GM23338 (cell line): ENCODE results near the gene WDCP. TPM values are rescaled to one million over a fixed set of nuclear protein-coding genes. Genes with fewer than 3 reads are reported as not detected.

Experiments
- ATAC-seq: fragments of 200-7000 bp; cut with Tn5 transposase; 3 replicates; pipeline ENCODE4 v1.9.1; 2020
- DNase-seq: peaks from one replicate; pipeline ENCODE4 v3.0.0-alpha.2; 2015; ENCODE audit warnings: low spot score
- H2AFZ ChIP-seq: fragments of 200-600 bp; sonication (generic); 2 replicates; pipeline ENCODE4 v1.8.0; 2016; ENCODE audit warnings: antibody characterized with exemption, mild to moderate bottlenecking, moderate library complexity
- H3F3A ChIP-seq: fragments of 200-600 bp; sonication (generic); replicated peaks from 2 replicates; pipeline ENCODE4 v1.8.0; 2017; ENCODE audit warnings: antibody characterized with exemption, mixed run types, low read depth
- H3K27ac ChIP-seq: fragments of 200-600 bp; sonication (generic); 2 replicates; pipeline ENCODE4 v1.6.1; 2016; ENCODE audit warnings: low read depth
- H3K27me3 ChIP-seq: fragments of 200-600 bp; sonication (generic); 2 replicates; pipeline ENCODE4 v1.8.0; 2016; ENCODE audit warnings: mild to moderate bottlenecking, mixed run types, moderate library complexity; ENCODE audit not compliant: insufficient read depth
- H3K36me3 ChIP-seq: fragments of 200-600 bp; sonication (generic); 2 replicates; pipeline ENCODE4 v1.8.0; 2016; ENCODE audit warnings: mild to moderate bottlenecking; ENCODE audit not compliant: insufficient read depth
- H3K4me1 ChIP-seq: fragments of 200-600 bp; sonication (generic); 2 replicates; pipeline ENCODE4 v1.8.0; 2016; ENCODE audit warnings: mild to moderate bottlenecking, moderate library complexity; ENCODE audit not compliant: insufficient read depth
- H3K4me2 ChIP-seq: fragments of 200-600 bp; sonication (generic); 2 replicates; pipeline ENCODE4 v1.7.1; 2017; ENCODE audit warnings: mixed run types
- H3K4me3 ChIP-seq: fragments of 200-600 bp; sonication (generic); 2 replicates; pipeline ENCODE4 v1.6.1; 2016; ENCODE audit warnings: mixed run types
- H3K79me2 ChIP-seq: fragments of 200-600 bp; sonication (generic); replicated peaks from 2 replicates; pipeline ENCODE4 v1.8.0; 2017; ENCODE audit warnings: mild to moderate bottlenecking; ENCODE audit not compliant: insufficient read depth
- H3K9me2 ChIP-seq: fragments of 200-600 bp; sonication (generic); 2 replicates; pipeline ENCODE4 v1.8.0; 2017; ENCODE audit not compliant: insufficient read depth
- H4K20me1 ChIP-seq: fragments of 200-600 bp; sonication (generic); replicated peaks from 2 replicates; pipeline ENCODE4 v1.8.0; 2017; ENCODE audit warnings: mild to moderate bottlenecking; ENCODE audit not compliant: insufficient read depth
- H3K27ac Mint-ChIP-seq: 2 replicates; pipeline ENCODE4 v1.8.0; 2020; ENCODE audit warnings: inconsistent platforms, mild to moderate bottlenecking, moderate library complexity, mixed read lengths
- H3K27me3 Mint-ChIP-seq: 3 replicates; pipeline ENCODE4 v1.8.0; 2022; ENCODE audit warnings: low read depth, mild to moderate bottlenecking, moderate library complexity, mixed read lengths, inconsistent platforms; ENCODE audit not compliant: insufficient read depth, poor library complexity
- H3K36me3 Mint-ChIP-seq: 3 replicates; pipeline ENCODE4 v1.8.0; 2021; ENCODE audit warnings: low read depth, mild to moderate bottlenecking, inconsistent platforms, moderate library complexity, mixed read lengths
- H3K4me1 Mint-ChIP-seq: 3 replicates; pipeline ENCODE4 v1.8.0; 2020; ENCODE audit warnings: mild to moderate bottlenecking, inconsistent platforms, mixed read lengths
- H3K4me3 Mint-ChIP-seq: 3 replicates; pipeline ENCODE4 v1.8.0; 2021; ENCODE audit warnings: moderate library complexity, mild to moderate bottlenecking, inconsistent platforms, mixed read lengths
- H3K9me3 Mint-ChIP-seq: 3 replicates; pipeline ENCODE4 v1.8.0; 2020; ENCODE audit warnings: moderate library complexity, mild to moderate bottlenecking, inconsistent platforms, mixed read lengths
- CREB1 ChIP-seq: fragments of 250-450 bp; sonication (Bioruptor Pico); IDR thresholded peaks from 2 replicates; pipeline ENCODE4 v1.5.0; 2020; ENCODE audit warnings: low read depth, mild to moderate bottlenecking, moderate library complexity
- EZH2 ChIP-seq: fragments of 200-600 bp; sonication (generic); IDR thresholded peaks from one replicate; pipeline ENCODE4 v1.8.0; 2017; ENCODE audit warnings: antibody characterized with exemption, mild to moderate bottlenecking, low read depth; ENCODE audit not compliant: unreplicated experiment
- EZH2phosphoT487 ChIP-seq: fragments of 200-600 bp; sonication (generic); IDR thresholded peaks from one replicate; pipeline ENCODE4 v1.8.1; 2018; ENCODE audit warnings: antibody characterized with exemption; ENCODE audit not compliant: unreplicated experiment
- JUNB ChIP-seq: IDR thresholded peaks from one replicate; pipeline ENCODE4 v1.6.1; 2016; ENCODE audit warnings: antibody characterized with exemption; ENCODE audit not compliant: unreplicated experiment
- NANOG ChIP-seq: IDR thresholded peaks from 2 replicates; pipeline ENCODE4 v1.6.1; 2016; ENCODE audit warnings: antibody characterized with exemption, borderline replicate concordance
- POLR2AphosphoS5 ChIP-seq: IDR thresholded peaks from 2 replicates; pipeline ENCODE4 v1.6.1; 2016; ENCODE audit warnings: antibody characterized with exemption, low read depth
- STAT1 ChIP-seq: IDR thresholded peaks from one replicate; pipeline ENCODE4 v1.6.1; 2016; ENCODE audit warnings: antibody characterized with exemption; ENCODE audit not compliant: unreplicated experiment
- ZNF114 ChIP-seq: fragments of 250-450 bp; sonication (Bioruptor Pico); IDR thresholded peaks from 2 replicates; pipeline ENCODE4 v1.5.0; 2020; ENCODE audit warnings: mild to moderate bottlenecking, moderate library complexity
- ZNF331 ChIP-seq: fragments of 250-450 bp; sonication (Bioruptor Pico); IDR thresholded peaks from 2 replicates; pipeline ENCODE4 v1.5.0; 2020; ENCODE audit warnings: low read depth, mild to moderate bottlenecking, moderate library complexity
- ZNF462 ChIP-seq: fragments of 250-450 bp; sonication (Bioruptor Pico); IDR thresholded peaks from 2 replicates; pipeline ENCODE4 v1.5.0; 2020; ENCODE audit warnings: mild to moderate bottlenecking, moderate library complexity
- polyA plus RNA-seq: library from polyadenylated mRNA; unstranded; fragments of >200 nt; fragmentation: Nextera tagmentation; extraction: Ambion mirVana; gene quantifications from 2 replicates; pipeline ENCODE4 v1.2.1, GENCODE V29; 2016
- total RNA-seq: library from RNA; depleted of rRNA; stranded (reverse); fragments of >200 nt; shearing (Covaris generic); gene quantifications from 2 replicates; pipeline ENCODE4 v1.2.3, GENCODE V29; 2014
- TF ChIP-seq, protein P1 (sequence below): IDR thresholded peaks from 2 replicates; pipeline ENCODE4 v1.6.1; 2016; ENCODE audit warnings: antibody characterized with exemption
- TF ChIP-seq, protein P2 (sequence below): IDR thresholded peaks from one replicate; pipeline ENCODE4 v1.6.1; 2018; ENCODE audit warnings: antibody characterized with exemption; ENCODE audit not compliant: unreplicated experiment
- TF ChIP-seq, protein P3 (sequence below), 2 experiments: fragments of 200-600 bp in 1 of 2; sonication (generic) in 1 of 2; conservative IDR thresholded peaks; 2 replicates each; pipeline versions ENCODE4 v1.5.1 to v1.6.1; 2016 to 2017; ENCODE audit warnings: antibody characterized with exemption in 2 of 2, low read depth in 2 of 2, mild to moderate bottlenecking in 2 of 2, moderate library complexity in 1 of 2

WDCP gene
- total and polyA plus RNA-seq, 2 experiments from 2014 or later, result 10.5 to 28.6 TPM

DNA sequence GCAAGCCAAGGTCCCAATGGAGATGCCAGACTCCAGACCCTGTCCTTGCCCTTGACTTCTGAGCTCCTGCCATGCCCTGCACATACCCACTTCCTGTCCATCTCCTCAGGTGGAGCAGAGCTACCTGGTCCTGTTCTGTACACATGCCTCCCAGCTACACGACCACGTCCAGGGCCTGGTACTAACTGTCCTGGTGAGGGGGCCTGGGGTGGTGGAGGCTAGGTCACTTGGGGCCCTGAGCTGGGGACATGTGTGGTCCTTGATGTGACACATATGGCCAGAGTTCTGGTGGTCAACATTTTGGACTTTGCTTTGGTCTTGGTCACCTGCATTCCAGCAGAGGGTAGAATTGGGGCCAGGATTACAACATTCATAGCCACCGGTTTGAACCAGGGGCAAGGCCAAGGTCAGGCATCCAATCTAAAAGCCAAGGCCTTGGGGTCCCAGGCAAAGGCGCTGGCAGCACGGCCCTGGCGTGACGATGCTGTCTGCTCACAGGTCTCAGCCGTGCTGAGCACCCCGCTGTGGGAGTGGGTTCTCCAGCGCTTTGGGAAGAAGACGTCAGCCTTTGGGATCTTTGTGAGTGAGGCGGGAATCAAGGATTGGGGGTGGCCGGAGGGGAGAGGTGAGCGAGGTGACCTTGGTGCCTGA, 24.7 kb downstream of the WDCP start:
- Histone ChIP-seq H3K9me2 (no peaks in the 10 kb centered on the region), H3F3A (0 out of 2 replicates have a peak, but pooled peaks cover under 1% of the 10 kb centered on the region), H3K27me3 (no peaks in the 10 kb centered on the region), H3K36me3 (no peaks in the 10 kb centered on the region), H3K79me2 (peaks cover 6% of the 10 kb centered on the region; the same call in 1 of the 2 replicates), H3K4me1 (peaks cover 39% of the 10 kb centered on the region), H3K4me3 (no peak overlapping the region), H2AFZ (no peak overlapping the region), H4K20me1 (no peaks in the 10 kb centered on the region), H3K4me2 (no peak overlapping the region), H3K27ac (no peak overlapping the region)
- peaks cover 39% of the 10 kb centered on the region for H3K36me3 Mint-ChIP-seq
- H3K27ac Mint-ChIP-seq, result no peak overlapping the region
- ATAC-seq, result no peak
- DNase-seq, result no peak
- TF ChIP-seq ZNF114 (CRISPR knock-in tag) (no peak), JUNB (no peak), CREB1 (no peak), NANOG (no peak), POLR2AphosphoS5 (no peak), ZNF331 (CRISPR knock-in tag) (no peak), EZH2 (no peak), STAT1 (no peak), ZNF462 (CRISPR knock-in tag) (no peak), EZH2phosphoT487 (no peak)
- TF ChIP-seq, protein P1, sequence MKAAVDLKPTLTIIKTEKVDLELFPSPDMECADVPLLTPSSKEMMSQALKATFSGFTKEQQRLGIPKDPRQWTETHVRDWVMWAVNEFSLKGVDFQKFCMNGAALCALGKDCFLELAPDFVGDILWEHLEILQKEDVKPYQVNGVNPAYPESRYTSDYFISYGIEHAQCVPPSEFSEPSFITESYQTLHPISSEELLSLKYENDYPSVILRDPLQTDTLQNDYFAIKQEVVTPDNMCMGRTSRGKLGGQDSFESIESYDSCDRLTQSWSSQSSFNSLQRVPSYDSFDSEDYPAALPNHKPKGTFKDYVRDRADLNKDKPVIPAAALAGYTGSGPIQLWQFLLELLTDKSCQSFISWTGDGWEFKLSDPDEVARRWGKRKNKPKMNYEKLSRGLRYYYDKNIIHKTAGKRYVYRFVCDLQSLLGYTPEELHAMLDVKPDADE, result no peak
- TF ChIP-seq, protein P2, sequence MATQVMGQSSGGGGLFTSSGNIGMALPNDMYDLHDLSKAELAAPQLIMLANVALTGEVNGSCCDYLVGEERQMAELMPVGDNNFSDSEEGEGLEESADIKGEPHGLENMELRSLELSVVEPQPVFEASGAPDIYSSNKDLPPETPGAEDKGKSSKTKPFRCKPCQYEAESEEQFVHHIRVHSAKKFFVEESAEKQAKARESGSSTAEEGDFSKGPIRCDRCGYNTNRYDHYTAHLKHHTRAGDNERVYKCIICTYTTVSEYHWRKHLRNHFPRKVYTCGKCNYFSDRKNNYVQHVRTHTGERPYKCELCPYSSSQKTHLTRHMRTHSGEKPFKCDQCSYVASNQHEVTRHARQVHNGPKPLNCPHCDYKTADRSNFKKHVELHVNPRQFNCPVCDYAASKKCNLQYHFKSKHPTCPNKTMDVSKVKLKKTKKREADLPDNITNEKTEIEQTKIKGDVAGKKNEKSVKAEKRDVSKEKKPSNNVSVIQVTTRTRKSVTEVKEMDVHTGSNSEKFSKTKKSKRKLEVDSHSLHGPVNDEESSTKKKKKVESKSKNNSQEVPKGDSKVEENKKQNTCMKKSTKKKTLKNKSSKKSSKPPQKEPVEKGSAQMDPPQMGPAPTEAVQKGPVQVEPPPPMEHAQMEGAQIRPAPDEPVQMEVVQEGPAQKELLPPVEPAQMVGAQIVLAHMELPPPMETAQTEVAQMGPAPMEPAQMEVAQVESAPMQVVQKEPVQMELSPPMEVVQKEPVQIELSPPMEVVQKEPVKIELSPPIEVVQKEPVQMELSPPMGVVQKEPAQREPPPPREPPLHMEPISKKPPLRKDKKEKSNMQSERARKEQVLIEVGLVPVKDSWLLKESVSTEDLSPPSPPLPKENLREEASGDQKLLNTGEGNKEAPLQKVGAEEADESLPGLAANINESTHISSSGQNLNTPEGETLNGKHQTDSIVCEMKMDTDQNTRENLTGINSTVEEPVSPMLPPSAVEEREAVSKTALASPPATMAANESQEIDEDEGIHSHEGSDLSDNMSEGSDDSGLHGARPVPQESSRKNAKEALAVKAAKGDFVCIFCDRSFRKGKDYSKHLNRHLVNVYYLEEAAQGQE, result no peak
- TF ChIP-seq, protein P3, sequence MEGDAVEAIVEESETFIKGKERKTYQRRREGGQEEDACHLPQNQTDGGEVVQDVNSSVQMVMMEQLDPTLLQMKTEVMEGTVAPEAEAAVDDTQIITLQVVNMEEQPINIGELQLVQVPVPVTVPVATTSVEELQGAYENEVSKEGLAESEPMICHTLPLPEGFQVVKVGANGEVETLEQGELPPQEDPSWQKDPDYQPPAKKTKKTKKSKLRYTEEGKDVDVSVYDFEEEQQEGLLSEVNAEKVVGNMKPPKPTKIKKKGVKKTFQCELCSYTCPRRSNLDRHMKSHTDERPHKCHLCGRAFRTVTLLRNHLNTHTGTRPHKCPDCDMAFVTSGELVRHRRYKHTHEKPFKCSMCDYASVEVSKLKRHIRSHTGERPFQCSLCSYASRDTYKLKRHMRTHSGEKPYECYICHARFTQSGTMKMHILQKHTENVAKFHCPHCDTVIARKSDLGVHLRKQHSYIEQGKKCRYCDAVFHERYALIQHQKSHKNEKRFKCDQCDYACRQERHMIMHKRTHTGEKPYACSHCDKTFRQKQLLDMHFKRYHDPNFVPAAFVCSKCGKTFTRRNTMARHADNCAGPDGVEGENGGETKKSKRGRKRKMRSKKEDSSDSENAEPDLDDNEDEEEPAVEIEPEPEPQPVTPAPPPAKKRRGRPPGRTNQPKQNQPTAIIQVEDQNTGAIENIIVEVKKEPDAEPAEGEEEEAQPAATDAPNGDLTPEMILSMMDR (conservative IDR thresholded peaks at IDR 0.05; ENCODE audit: low read depth in 2 of 2), result no peak
- H3K27me3 Mint-ChIP-seq, result peaks cover 22% of the 10 kb centered on the region
- H3K9me3 Mint-ChIP-seq, result peaks cover 3% of the 10 kb centered on the region; the same call in 2 of the 3 replicates
- H3K4me1 Mint-ChIP-seq, result peaks cover 57% of the 10 kb centered on the region
- H3K4me3 Mint-ChIP-seq, result no peak overlapping the region
